ENCODE measurements around the gene RIF1.

The RIF1 gene

GRCh38 chr2:151523850-151524249 is 114.1 kb downstream of the RIF1 start:
- Histone ChIP-seq H3K9me3 (ENCODE audit: low read length) (no peaks in the 10 kb centered on the region), H3K36me3 (ENCODE audit: insufficient read depth, low read length) (no peaks in the 10 kb centered on the region), H3K4me3 (ENCODE audit: low read depth in 1 of 2, low read length in 2 of 2) (no peak overlapping the region), H3K4me1 (ENCODE audit: insufficient read depth, low read length) (no peaks in the 10 kb centered on the region), H3K9ac (ENCODE audit: low read length) (no peak overlapping the region), H3K27ac (ENCODE audit: low read depth, low read length) (no peak overlapping the region), H3K27me3 (ENCODE audit: control insufficient read depth in 1 of 2, insufficient read depth in 2 of 2, low read length in 2 of 2) (no peaks in the 10 kb centered on the region)

- Histone ChIP-seq H3K4me1 (ENCODE audit: insufficient read depth, low read length) (no peaks in the 10 kb centered on the region), H3K36me3 (ENCODE audit: insufficient read depth, low read length) (no peaks in the 10 kb centered on the region), H3K27me3 (ENCODE audit: control insufficient read depth in 1 of 2, insufficient read depth in 2 of 2, low read length in 2 of 2) (no peaks in the 10 kb centered on the region), H3K27ac (ENCODE audit: low read depth, low read length) (no peak overlapping the region), H3K4me3 (ENCODE audit: low read depth in 1 of 2, low read length in 2 of 2) (no peak overlapping the region), H3K9me3 (ENCODE audit: low read length) (no peaks in the 10 kb centered on the region), H3K9ac (ENCODE audit: low read length) (no peak overlapping the region)
These were observed 116.2 kb downstream of the RIF1 start for GRCh38 chr2:151525821-151526373.

GRCh38 chr2:151526572-151527090 is 116.9 kb downstream of the RIF1 start:
- Histone ChIP-seq H3K27ac (ENCODE audit: low read depth, low read length) (no peak overlapping the region), H3K9me3 (ENCODE audit: low read length) (no peaks in the 10 kb centered on the region), H3K4me3 (ENCODE audit: low read depth in 1 of 2, low read length in 2 of 2) (no peak overlapping the region), H3K27me3 (ENCODE audit: control insufficient read depth in 1 of 2, insufficient read depth in 2 of 2, low read length in 2 of 2) (no peaks in the 10 kb centered on the region), H3K4me1 (ENCODE audit: insufficient read depth, low read length) (no peaks in the 10 kb centered on the region), H3K36me3 (ENCODE audit: insufficient read depth, low read length) (no peaks in the 10 kb centered on the region), H3K9ac (ENCODE audit: low read length) (no peak overlapping the region)

All from muscle layer of colon (tissue), 2 donors.